ENCODE results near the gene GPX4. TPM values are rescaled to one million over a fixed set of nuclear protein-coding genes. Genes with fewer than 3 reads are reported as not detected.

The GPX4 gene
- total and polyA plus RNA-seq, 2 of the 13 experiments (the other 11 are each of a cell fraction or from before 2014, with no cell fraction given) = 535 to 613 TPM

- TF ChIP-seq ZBTB4 (CRISPR knock-in tag; IDR thresholded peaks at IDR 0.05; ENCODE audit: borderline replicate concordance) (no peak; the same call in 1 of the 2 replicates), ZNF337 (CRISPR knock-in tag; IDR thresholded peaks at IDR 0.05; ENCODE audit: borderline replicate concordance, low read depth) (no peak), TARDBP (CRISPR knock-in tag; IDR thresholded peaks at IDR 0.05) (peak; percentile 84), ZBTB39 (CRISPR knock-in tag; IDR thresholded peaks at IDR 0.05) (peak; percentile 71; the same call in 1 of the 2 replicates), ZNF367 (CRISPR knock-in tag; IDR thresholded peaks at IDR 0.05; ENCODE audit: borderline replicate concordance) (no peak), ARNTL (CRISPR knock-in tag; IDR thresholded peaks at IDR 0.05) (no peak), RFX3 (CRISPR knock-in tag; IDR thresholded peaks at IDR 0.05) (no peak), ZMYM3 (CRISPR knock-in tag; IDR thresholded peaks at IDR 0.05) (peak; percentile 5; the same call in 1 of the 2 replicates), HNF1A (IDR thresholded peaks at IDR 0.05; ENCODE audit: low read depth) (no peak), HNF1A (CRISPR knock-in tag; IDR thresholded peaks at IDR 0.05; ENCODE audit: borderline replicate concordance) (0 out of 2 replicates have a peak, but pooled peaks have one; percentile 60), MEIS1 (CRISPR knock-in tag; IDR thresholded peaks at IDR 0.05; ENCODE audit: borderline replicate concordance) (peak; percentile 93; the same call in 1 of the 2 replicates), SOX5 (CRISPR knock-in tag; IDR thresholded peaks at IDR 0.05; ENCODE audit: borderline replicate concordance) (0 out of 2 replicates have a peak, but pooled peaks have one; percentile 38), ZNF577 (CRISPR knock-in tag; IDR thresholded peaks at IDR 0.05; ENCODE audit: borderline replicate concordance, low read depth) (no peak), ZNF691 (CRISPR knock-in tag; IDR thresholded peaks at IDR 0.05; ENCODE audit: borderline replicate concordance, low read depth) (peak; percentile 82; the same call in 1 of the 2 replicates), ZNF354B (CRISPR knock-in tag; IDR thresholded peaks at IDR 0.05) (no peak)
Measured at GRCh38 chr19:1113030-1113985, 9.5 kb downstream of the GPX4 start (continued).
